Neural cell (in vitro differentiated cells): ENCODE measurements around the gene KLHL11.

Experiments
- EP300 ChIP-seq: fragments of 450-650 bp; conservative IDR thresholded peaks from 2 replicates; pipeline ENCODE4 v1.6.1; 2014; ENCODE audit warnings: antibody characterized with exemption, mild to moderate bottlenecking, moderate library complexity; ENCODE audit not compliant: poor library complexity, severe bottlenecking
- MXI1 ChIP-seq: fragments of 450-650 bp; conservative IDR thresholded peaks from 2 replicates; pipeline ENCODE4 v1.6.1; 2014; ENCODE audit warnings: antibody characterized with exemption, mild to moderate bottlenecking; ENCODE audit not compliant: poor library complexity, severe bottlenecking
- RAD21 ChIP-seq: fragments of 450-650 bp; conservative IDR thresholded peaks from 2 replicates; pipeline ENCODE4 v1.6.1; 2014; ENCODE audit warnings: antibody characterized with exemption, mild to moderate bottlenecking, moderate library complexity
- TF ChIP-seq, protein P1 (sequence below): fragments of 450-650 bp; IDR thresholded peaks from 2 replicates; pipeline ENCODE4 v1.5.1; 2014; ENCODE audit warnings: antibody characterized with exemption, mild to moderate bottlenecking, moderate library complexity; ENCODE audit not compliant: poor library complexity, severe bottlenecking

- no peak for TF ChIP-seq MXI1
- TF ChIP-seq, protein P1, sequence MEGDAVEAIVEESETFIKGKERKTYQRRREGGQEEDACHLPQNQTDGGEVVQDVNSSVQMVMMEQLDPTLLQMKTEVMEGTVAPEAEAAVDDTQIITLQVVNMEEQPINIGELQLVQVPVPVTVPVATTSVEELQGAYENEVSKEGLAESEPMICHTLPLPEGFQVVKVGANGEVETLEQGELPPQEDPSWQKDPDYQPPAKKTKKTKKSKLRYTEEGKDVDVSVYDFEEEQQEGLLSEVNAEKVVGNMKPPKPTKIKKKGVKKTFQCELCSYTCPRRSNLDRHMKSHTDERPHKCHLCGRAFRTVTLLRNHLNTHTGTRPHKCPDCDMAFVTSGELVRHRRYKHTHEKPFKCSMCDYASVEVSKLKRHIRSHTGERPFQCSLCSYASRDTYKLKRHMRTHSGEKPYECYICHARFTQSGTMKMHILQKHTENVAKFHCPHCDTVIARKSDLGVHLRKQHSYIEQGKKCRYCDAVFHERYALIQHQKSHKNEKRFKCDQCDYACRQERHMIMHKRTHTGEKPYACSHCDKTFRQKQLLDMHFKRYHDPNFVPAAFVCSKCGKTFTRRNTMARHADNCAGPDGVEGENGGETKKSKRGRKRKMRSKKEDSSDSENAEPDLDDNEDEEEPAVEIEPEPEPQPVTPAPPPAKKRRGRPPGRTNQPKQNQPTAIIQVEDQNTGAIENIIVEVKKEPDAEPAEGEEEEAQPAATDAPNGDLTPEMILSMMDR, result no peak
- TF ChIP-seq EP300, result no peak
- TF ChIP-seq RAD21, result no peak
Observed at GRCh38 chr17:41882756-41883155, 17.5 kb upstream of the KLHL11 start.
